Left ventricle myocardium inferior (tissue), 1 donor: Measurements from ENCODE around the gene OR52J3. TPM values are rescaled to one million over a fixed set of nuclear protein-coding genes. Genes with fewer than 3 reads are reported as not detected.

Experiments used
- DNase-seq: peaks from one replicate; pipeline ENCODE4 v3.0.0-alpha.2; 2020
- H3K27ac ChIP-seq: fragments of 200-600 bp; replicated peaks from 2 replicates; pipeline ENCODE4 v1.8.0; 2021
- H3K27me3 ChIP-seq: fragments of 200-600 bp; 2 replicates; pipeline ENCODE4 v1.8.0; 2021; ENCODE audit warnings: low read depth
- H3K36me3 ChIP-seq: fragments of 200-600 bp; 2 replicates; pipeline ENCODE4 v1.8.0; 2021
- H3K4me1 ChIP-seq: fragments of 200-600 bp; 2 replicates; pipeline ENCODE4 v1.8.0; 2021
- H3K4me3 ChIP-seq: fragments of 200-600 bp; 2 replicates; pipeline ENCODE4 v1.8.0; 2021; ENCODE audit warnings: mild to moderate bottlenecking, moderate library complexity
- H3K9me3 ChIP-seq: fragments of 200-600 bp; replicated peaks from 2 replicates; pipeline ENCODE4 v1.8.0; 2021
- CTCF ChIP-seq: fragments of 200-600 bp; IDR thresholded peaks from 2 replicates; pipeline ENCODE4 v1.8.0; 2021; ENCODE audit warnings: antibody characterized with exemption, mild to moderate bottlenecking, borderline replicate concordance
- intact Hi-C: fragments of 100-400 bp; cut with micrococcal nuclease; formaldehyde crosslinking; loops from one replicate; pipeline ENCODE4 v1.11.0; 2022
- total RNA-seq: library from RNA; stranded (reverse); fragmentation: NEBNext Ultra II Directional; extraction: Animal tissue kit (Norgen Biotek cat#: 25700); gene quantifications from one replicate; pipeline ENCODE4 v1.2.1, GENCODE V29; 2021
- donor health status: DM: no; HTN: yes; CAD: no; lungs with severe emphysema.

OR52J3 gene
- total RNA-seq, 1 donor from 2014 or later = not detected

- Histone ChIP-seq H3K27me3 (no peaks in the 10 kb centered on the region), H3K27ac (no peak overlapping the region), H3K4me3 (no peak overlapping the region), H3K9me3 (no peaks in the 10 kb centered on the region), H3K36me3 (no peaks in the 10 kb centered on the region), H3K4me1 (no peaks in the 10 kb centered on the region)
- TF ChIP-seq CTCF = no peak
- no peak for DNase-seq
- intact Hi-C loops = no loop called here
Observed at GRCh38 chr11:5092821-5093585, 46.7 kb downstream of the OR52J3 start.

- DNase-seq = no peak
- intact Hi-C loops = no loop called here
- no peaks in the 10 kb centered on the region for H3K36me3 ChIP-seq
- no peaks in the 10 kb centered on the region for H3K27me3 ChIP-seq
- no peaks in the 10 kb centered on the region for H3K4me1 ChIP-seq
- no peak overlapping the region for H3K4me3 ChIP-seq
- H3K27ac ChIP-seq = no peak overlapping the region
- H3K9me3 ChIP-seq = no peaks in the 10 kb centered on the region
- TF ChIP-seq CTCF = no peak
Observed at GRCh38 chr11:5096011-5096410, 49.7 kb downstream of the OR52J3 start.

Other genes with a start within 250 kb of the OR52J3 start
- gene OR52R1, start 242.1 kb upstream of the OR52J3 start, total RNA-seq = not detected
- gene OR51F2, start 225.2 kb upstream of the OR52J3 start, total RNA-seq = not detected
- gene OR51S1, start 197.3 kb upstream of the OR52J3 start, total RNA-seq = not detected
- not detected for gene OR51T1, start 164.6 kb upstream of the OR52J3 start, total RNA-seq
- gene OR51A7, start 142.7 kb upstream of the OR52J3 start, total RNA-seq = not detected
- not detected for gene OR51G2, start 127.2 kb upstream of the OR52J3 start, total RNA-seq
- gene OR51G1, start 122.2 kb upstream of the OR52J3 start, total RNA-seq = not detected
- not detected for gene OR51A4, start 98.9 kb upstream of the OR52J3 start, total RNA-seq
- not detected for gene OR51A2, start 90.8 kb upstream of the OR52J3 start, total RNA-seq
- not detected for gene OR51L1, start 51.7 kb upstream of the OR52J3 start, total RNA-seq
- not detected for gene OR52E2, start 13.1 kb downstream of the OR52J3 start, total RNA-seq
- gene OR52E1, start 23.0 kb downstream of the OR52J3 start, total RNA-seq = not detected
- not detected for gene OR52A5, start 91.8 kb downstream of the OR52J3 start, total RNA-seq
- gene OR52A1, start 108.2 kb downstream of the OR52J3 start, total RNA-seq = not detected
- not detected for gene OR51V1, start 154.2 kb downstream of the OR52J3 start, total RNA-seq
- 100 TPM for gene HBB, start 180.5 kb downstream of the OR52J3 start, total RNA-seq
- not detected for gene HBD, start 188.0 kb downstream of the OR52J3 start, total RNA-seq
- not detected for gene HBG1, start 203.3 kb downstream of the OR52J3 start, total RNA-seq
- gene HBG2, start 208.3 kb downstream of the OR52J3 start, total RNA-seq = not detected
- not detected for gene HBE1, start 223.4 kb downstream of the OR52J3 start, total RNA-seq